ENCODE results near the gene MRPS6. TPM values are rescaled to one million over a fixed set of nuclear protein-coding genes. Genes with fewer than 3 reads are reported as not detected.

The MRPS6 gene
- total RNA-seq, 2 donors from 2014 or later, result 221 to 282 TPM

GRCh38 chr21:34170886-34171285 is 97.5 kb downstream of the MRPS6 start:
- H3K4me3 ChIP-seq (ENCODE audit: low read length), result no peak overlapping the region
- WGBS, 2 experiments (ENCODE audit: insufficient coverage in 1 of 2, insufficient read length in 1 of 2), result 94 to 100% methylated on average over 1 to 2 of the region's 2 CpGs
- H3K27me3 ChIP-seq (ENCODE audit: control insufficient read depth, insufficient read depth, low read length, poor library complexity, severe bottlenecking), result no peaks in the 10 kb centered on the region
- Mint-ChIP-seq H3K4me3 (no peak overlapping the region), H3K9me3 (peaks cover 72% of the 10 kb centered on the region), H3K27ac (no peak overlapping the region), H3K27me3 (ENCODE audit: insufficient read depth) (no peaks in the 10 kb centered on the region), H3K4me1 (no peaks in the 10 kb centered on the region), H3K36me3 (ENCODE audit: low read depth) (peaks cover 59% of the 10 kb centered on the region)
- peaks cover 24% of the 10 kb centered on the region for H3K36me3 ChIP-seq (ENCODE audit: control insufficient read depth, insufficient read depth, low read length)
- H3K27ac ChIP-seq (ENCODE audit: low read depth, low read length), result no peak overlapping the region
- TF ChIP-seq CTCF (conservative IDR thresholded peaks at IDR 0.05), result no peak
- no peak overlapping the region for H3K9ac ChIP-seq (ENCODE audit: extremely low read depth, low read length, poor library complexity, severe bottlenecking)
- no peak for DNase-seq
- H3K4me1 ChIP-seq (ENCODE audit: control insufficient read depth, insufficient read depth, low read length), result no peaks in the 10 kb centered on the region
- peaks cover 67% of the 10 kb centered on the region for H3K9me3 ChIP-seq (ENCODE audit: control insufficient read depth, low read length)

- Histone ChIP-seq H3K27ac (ENCODE audit: low read depth, low read length) (no peak overlapping the region), H3K4me3 (ENCODE audit: low read length) (no peak overlapping the region), H3K4me1 (ENCODE audit: control insufficient read depth, insufficient read depth, low read length) (no peaks in the 10 kb centered on the region), H3K36me3 (ENCODE audit: control insufficient read depth, insufficient read depth, low read length) (peaks cover 6% of the 10 kb centered on the region), H3K9me3 (ENCODE audit: control insufficient read depth, low read length) (peaks cover 34% of the 10 kb centered on the region), H3K27me3 (ENCODE audit: control insufficient read depth, insufficient read depth, low read length, poor library complexity, severe bottlenecking) (no peaks in the 10 kb centered on the region), H3K9ac (ENCODE audit: extremely low read depth, low read length, poor library complexity, severe bottlenecking) (no peak overlapping the region)
- H3K36me3 Mint-ChIP-seq (ENCODE audit: low read depth), result peaks cover 28% of the 10 kb centered on the region
- no peak overlapping the region for H3K27ac Mint-ChIP-seq
- H3K9me3 Mint-ChIP-seq, result peaks cover 39% of the 10 kb centered on the region
- H3K4me3 Mint-ChIP-seq, result no peak overlapping the region
- DNase-seq, result no peak
- H3K4me1 Mint-ChIP-seq, result peaks cover 8% of the 10 kb centered on the region
- peaks cover 19% of the 10 kb centered on the region for H3K27me3 Mint-ChIP-seq (ENCODE audit: insufficient read depth)
- TF ChIP-seq CTCF (conservative IDR thresholded peaks at IDR 0.05), result no peak
Measured at GRCh38 chr21:34174470-34174869, 101.1 kb downstream of the MRPS6 start.

- H3K36me3 Mint-ChIP-seq (ENCODE audit: low read depth), result peaks cover 15% of the 10 kb centered on the region
- no peak overlapping the region for H3K4me3 Mint-ChIP-seq
- H3K27me3 ChIP-seq (ENCODE audit: control insufficient read depth, insufficient read depth, low read length, poor library complexity, severe bottlenecking), result no peaks in the 10 kb centered on the region
- no peak overlapping the region for H3K9ac ChIP-seq (ENCODE audit: extremely low read depth, low read length, poor library complexity, severe bottlenecking)
- H3K27ac Mint-ChIP-seq, result no peak overlapping the region
- no peaks in the 10 kb centered on the region for H3K4me1 ChIP-seq (ENCODE audit: control insufficient read depth, insufficient read depth, low read length)
- peaks cover 6% of the 10 kb centered on the region for H3K36me3 ChIP-seq (ENCODE audit: control insufficient read depth, insufficient read depth, low read length)
- no peak for DNase-seq
- H3K9me3 Mint-ChIP-seq, result peaks cover 22% of the 10 kb centered on the region
- H3K9me3 ChIP-seq (ENCODE audit: control insufficient read depth, low read length), result peaks cover 17% of the 10 kb centered on the region
- H3K4me3 ChIP-seq (ENCODE audit: low read length), result no peak overlapping the region
- TF ChIP-seq CTCF (conservative IDR thresholded peaks at IDR 0.05), result no peak
- peaks cover 21% of the 10 kb centered on the region for H3K4me1 Mint-ChIP-seq
- WGBS, 2 experiments (ENCODE audit: insufficient coverage in 1 of 2, insufficient read length in 1 of 2), result 89% methylated on average over 1 of the region's 1 CpG; no CpG with 5 or more reads in 1 of the 2 experiments
- H3K27ac ChIP-seq (ENCODE audit: low read depth, low read length), result no peak overlapping the region
- peaks cover 19% of the 10 kb centered on the region for H3K27me3 Mint-ChIP-seq (ENCODE audit: insufficient read depth)
Measured at GRCh38 chr21:34176448-34176847, 103.1 kb downstream of the MRPS6 start.
